H9 (cell line): ENCODE results near the gene TMC1. TPM values are rescaled to one million over a fixed set of nuclear protein-coding genes. Genes with fewer than 3 reads are reported as not detected.

Experiments
- DNase-seq: peaks from one replicate; pipeline ENCODE4 v3.0.0-alpha.2; 2017
- H2AFZ ChIP-seq: one replicate; pipeline ENCODE4 v1.6.1; 2013; ENCODE audit warnings: mild to moderate bottlenecking, low read length, control low read depth, moderate library complexity
- H2AK5ac ChIP-seq: 2 replicates; pipeline ENCODE4 v1.6.1; 2013; ENCODE audit warnings: low read length, control low read depth, mixed read lengths; ENCODE audit not compliant: insufficient read length
- H2BK120ac ChIP-seq: one replicate; pipeline ENCODE4 v1.6.1; 2013; ENCODE audit warnings: low read depth, mild to moderate bottlenecking, low read length, control low read depth, inconsistent platforms; ENCODE audit not compliant: poor library complexity, severe bottlenecking
- H2BK12ac ChIP-seq: 2 replicates; pipeline ENCODE4 v1.6.1; 2013; ENCODE audit warnings: low read length, control low read depth, mixed read lengths, low read depth; ENCODE audit not compliant: insufficient read length
- H2BK15ac ChIP-seq: 2 replicates; pipeline ENCODE4 v1.6.1; 2013; ENCODE audit warnings: low read depth, low read length, control low read depth
- H2BK20ac ChIP-seq: one replicate; pipeline ENCODE4 v1.6.1; 2013; ENCODE audit warnings: low read depth, mild to moderate bottlenecking, low read length, control low read depth, inconsistent platforms; ENCODE audit not compliant: poor library complexity, severe bottlenecking
- H2BK5ac ChIP-seq: 2 replicates; pipeline ENCODE4 v1.6.1; 2013; ENCODE audit warnings: low read length, control low read depth, mixed read lengths; ENCODE audit not compliant: insufficient read length
- H3K14ac ChIP-seq: 2 replicates; pipeline ENCODE4 v1.6.1; 2013; ENCODE audit warnings: low read length, control low read depth; ENCODE audit not compliant: insufficient read depth
- H3K18ac ChIP-seq: 2 replicates; pipeline ENCODE4 v1.6.1; 2013; ENCODE audit warnings: low read depth, mild to moderate bottlenecking, mixed read lengths, low read length, control low read depth; ENCODE audit not compliant: insufficient read length
- H3K23ac ChIP-seq: 2 replicates; pipeline ENCODE4 v1.6.1; 2013; ENCODE audit warnings: low read length, control low read depth, mixed read lengths, low read depth; ENCODE audit not compliant: insufficient read length
- H3K23me2 ChIP-seq: 2 replicates; pipeline ENCODE4 v1.6.1; 2013; ENCODE audit warnings: low read depth, mild to moderate bottlenecking, mixed read lengths, low read length, control low read depth; ENCODE audit not compliant: insufficient read length, poor library complexity, severe bottlenecking
- H3K27ac ChIP-seq: 2 replicates; pipeline ENCODE4 v1.5.1; 2013; ENCODE audit warnings: low read length, control low read depth, mixed read lengths, low read depth; ENCODE audit not compliant: insufficient read length
- H3K27me3 ChIP-seq: 2 replicates; pipeline ENCODE4 v1.6.1; 2013; ENCODE audit warnings: low read length, control low read depth, inconsistent platforms; ENCODE audit not compliant: insufficient read depth
- H3K4ac ChIP-seq: 2 replicates; pipeline ENCODE4 v1.6.1; 2013; ENCODE audit warnings: low read depth, mild to moderate bottlenecking, control low read depth, inconsistent platforms, low read length, moderate library complexity
- H3K4me1 ChIP-seq: 2 replicates; pipeline ENCODE4 v1.6.1; 2013; ENCODE audit warnings: low read length, control low read depth, inconsistent platforms; ENCODE audit not compliant: insufficient read depth
- H3K4me2 ChIP-seq: 2 replicates; pipeline ENCODE4 v1.6.1; 2013; ENCODE audit warnings: low read length, control low read depth, mixed read lengths; ENCODE audit not compliant: insufficient read length, insufficient read depth
- H3K56ac ChIP-seq: 2 replicates; pipeline ENCODE4 v1.6.1; 2013; ENCODE audit warnings: low read depth, mild to moderate bottlenecking, mixed read lengths, low read length, control low read depth; ENCODE audit not compliant: insufficient read length
- H3K79me1 ChIP-seq: 2 replicates; pipeline ENCODE4 v1.6.1; 2013; ENCODE audit warnings: low read depth, mild to moderate bottlenecking, moderate library complexity, low read length, control low read depth, inconsistent platforms; ENCODE audit not compliant: insufficient read depth, poor library complexity, severe bottlenecking
- H3K79me2 ChIP-seq: 2 replicates; pipeline ENCODE4 v1.6.1; 2013; ENCODE audit warnings: low read length, control low read depth, inconsistent platforms; ENCODE audit not compliant: insufficient read depth
- H3K9ac ChIP-seq: 2 replicates; pipeline ENCODE4 v1.6.1; 2013; ENCODE audit warnings: low read length, control low read depth, mixed read lengths; ENCODE audit not compliant: insufficient read length; ENCODE audit errors: extremely low read depth
- H3K9me3 ChIP-seq: one replicate; pipeline ENCODE4 v1.6.1; 2013; ENCODE audit warnings: low read depth, low read length, inconsistent platforms; ENCODE audit not compliant: control insufficient read depth
- H3T11ph ChIP-seq: one replicate; pipeline ENCODE4 v1.6.1; 2013; ENCODE audit warnings: mild to moderate bottlenecking, low read length, control low read depth, inconsistent platforms
- H4K20me1 ChIP-seq: one replicate; pipeline ENCODE4 v1.6.1; 2013; ENCODE audit not compliant: control insufficient read depth, insufficient read length, insufficient read depth
- H4K5ac ChIP-seq: 2 replicates; pipeline ENCODE4 v1.6.1; 2013; ENCODE audit warnings: low read depth, mild to moderate bottlenecking, mixed read lengths, low read length, control low read depth; ENCODE audit not compliant: insufficient read length
- H4K8ac ChIP-seq: replicated peaks from 2 replicates; pipeline ENCODE4 v1.6.1; 2013; ENCODE audit warnings: low read length, control low read depth, mixed read lengths, low read depth; ENCODE audit not compliant: insufficient read length
- H4K91ac ChIP-seq: 2 replicates; pipeline ENCODE4 v1.6.1; 2013; ENCODE audit warnings: low read depth, mild to moderate bottlenecking, moderate library complexity, mixed read lengths, low read length, control low read depth; ENCODE audit not compliant: insufficient read length
- H3K27ac Mint-ChIP-seq, 3 experiments: 2 replicates in 2 of 3; 3 replicates in 1 of 3; pipeline ENCODE4 v1.8.0; 2020 to 2021; ENCODE audit warnings: mixed read lengths in 3 of 3, mild to moderate bottlenecking in 1 of 3, moderate library complexity in 1 of 3
- H3K27me3 Mint-ChIP-seq: 2 replicates; pipeline ENCODE4 v1.8.0; 2021; ENCODE audit warnings: low read depth, mild to moderate bottlenecking, moderate library complexity, mixed read lengths
- H3K36me3 Mint-ChIP-seq, 3 experiments: 2 replicates in 2 of 3; 3 replicates in 1 of 3; pipeline ENCODE4 v1.8.0; 2020 to 2021; ENCODE audit warnings: low read depth in 3 of 3, mixed read lengths in 3 of 3; ENCODE audit not compliant: insufficient read depth in 1 of 3
- H3K4me1 Mint-ChIP-seq, 2 experiments: 2 replicates each; pipeline ENCODE4 v1.8.0; 2020; ENCODE audit warnings: mixed read lengths in 2 of 2
- H3K4me3 Mint-ChIP-seq, 2 experiments: 2 replicates in 1 of 2; 3 replicates in 1 of 2; pipeline ENCODE4 v1.8.0; 2020 to 2021; ENCODE audit warnings: mild to moderate bottlenecking in 2 of 2, mixed read lengths in 2 of 2, moderate library complexity in 1 of 2
- H3K9me3 Mint-ChIP-seq, 2 experiments: 2 replicates in 1 of 2; 3 replicates in 1 of 2; pipeline ENCODE4 v1.8.0; 2020; ENCODE audit warnings: mild to moderate bottlenecking in 2 of 2, mixed read lengths in 2 of 2, moderate library complexity in 1 of 2
- CTCF ChIP-seq: fragments of 200-600 bp; sonication (generic); conservative IDR thresholded peaks from 3 replicates; pipeline ENCODE4 v1.8.0; 2021; ENCODE audit warnings: antibody characterized with exemption, mild to moderate bottlenecking
- WGBS: extraction: QIAGEN DNeasy Blood & Tissue Kit; methylation state at CpG from one replicate; pipeline ENCODE4 v1.1.7; 2013; ENCODE audit warnings: missing lambda C conversion rate, low lambda C conversion rate, mixed read lengths; ENCODE audit not compliant: insufficient read length; ENCODE audit errors: extremely low coverage; 5-methylcytosine and 5-hydroxymethylcytosine counted together
- total RNA-seq: library from RNA; stranded (reverse); gene quantifications from 2 replicates; pipeline ENCODE4 v1.2.1, GENCODE V29; 2021

TMC1 gene
- total RNA-seq, 1 experiment from 2014 or later: 2.4 TPM

- Histone ChIP-seq H3K14ac (no peak overlapping the region), H3K4me2 (no peak overlapping the region), H3K4ac (no peak overlapping the region), H3K9ac (no peak overlapping the region), H3K56ac (no peak overlapping the region), H3K9me3 (no peaks in the 10 kb centered on the region), H3K18ac (no peak overlapping the region), H3K79me2 (no peaks in the 10 kb centered on the region), H2BK5ac (no peak overlapping the region), H2AFZ (no peak overlapping the region), H2BK15ac (no peak overlapping the region), H4K8ac (no peak overlapping the region), H2BK120ac (no peak overlapping the region), H2BK12ac (no peak overlapping the region), H4K20me1 (no peaks in the 10 kb centered on the region), H3T11ph (no peak overlapping the region), H4K5ac (no peak overlapping the region), H3K79me1 (no peaks in the 10 kb centered on the region), H4K91ac (no peak overlapping the region), H3K23ac (no peak overlapping the region), H2BK20ac (no peak overlapping the region), H3K27me3 (no peaks in the 10 kb centered on the region), H3K27ac (no peak overlapping the region), H2AK5ac (no peak overlapping the region), H3K23me2 (no peaks in the 10 kb centered on the region), H3K4me1 (no peaks in the 10 kb centered on the region; the same call in 1 of the 2 replicates)
- no peak for DNase-seq
- no peak overlapping the region for H3K27ac Mint-ChIP-seq
- no CpG with 5 or more reads among the region's 2 CpGs for WGBS
- H3K36me3 Mint-ChIP-seq: peaks cover 0 to 45% (median 3%) of the 10 kb centered on the region in 3 experiments; a peak in 3 of 7 replicates
- H3K4me1 Mint-ChIP-seq: peaks cover 15 to 19% of the 10 kb centered on the region in 2 experiments
- TF ChIP-seq CTCF: no peak
- no peak overlapping the region for H3K4me3 Mint-ChIP-seq
- peaks cover 0 to 10% of the 10 kb centered on the region in 2 experiments; a peak in 2 of 5 replicates for H3K9me3 Mint-ChIP-seq
- H3K27me3 Mint-ChIP-seq: no peaks in the 10 kb centered on the region
Observed at GRCh38 chr9:72674961-72675360, 153.6 kb downstream of the TMC1 start.
